Spleen (tissue), 11 donors: Measurements from ENCODE around the gene RAPGEF4. TPM values are rescaled to one million over a fixed set of nuclear protein-coding genes. Genes with fewer than 3 reads are reported as not detected.

Source experiments
- DNase-seq: peaks from one replicate; pipeline ENCODE4 v3.0.0-alpha.2; 2020
- H3K27ac ChIP-seq, 8 donors: fragments of 200-600 bp; sonication (generic) in 7 of 8; 1 replicate in 4 of 8; 2 replicates in 4 of 8; pipeline versions ENCODE4 v1.5.0 to v1.8.0; 2016 to 2021; ENCODE audit warnings: inconsistent platforms in 4 of 8, mild to moderate bottlenecking in 4 of 8, moderate library complexity in 1 of 8
- H3K27me3 ChIP-seq, 7 donors: fragments of 200-600 bp; sonication (generic) in 6 of 7; replicated peaks in 1 of 7; 1 replicate in 4 of 7; 2 replicates in 3 of 7; pipeline versions ENCODE4 v1.5.0 to v1.8.0; 2016 to 2021; ENCODE audit warnings: inconsistent platforms in 3 of 7, mild to moderate bottlenecking in 1 of 7
- H3K36me3 ChIP-seq, 6 donors: fragments of 200-600 bp; sonication (generic) in 5 of 6; 1 replicate in 4 of 6; 2 replicates in 2 of 6; pipeline versions ENCODE4 v1.5.0 to v1.8.0; 2016 to 2021; ENCODE audit warnings: inconsistent platforms in 2 of 6
- H3K4me1 ChIP-seq, 6 donors: fragments of 200-600 bp; sonication (generic) in 5 of 6; 1 replicate in 3 of 6; 2 replicates in 3 of 6; pipeline versions ENCODE4 v1.5.0 to v1.8.0; 2016 to 2021; ENCODE audit warnings: inconsistent platforms in 3 of 6
- H3K4me3 ChIP-seq, 8 donors: fragments of 200-600 bp; sonication (generic) in 7 of 8; 1 replicate in 4 of 8; 2 replicates in 4 of 8; pipeline versions ENCODE4 v1.5.0 to v1.8.0; 2016 to 2021; ENCODE audit warnings: inconsistent platforms in 4 of 8, mild to moderate bottlenecking in 4 of 8, moderate library complexity in 2 of 8
- H3K9me3 ChIP-seq, 8 donors: fragments of 200-600 bp; sonication (generic) in 7 of 8; 1 replicate in 4 of 8; 2 replicates in 4 of 8; pipeline versions ENCODE4 v1.5.0 to v1.8.0; 2016 to 2021; ENCODE audit warnings: inconsistent platforms in 4 of 8
- POLR2A ChIP-seq, 3 donors: fragments of 450-650 bp; IDR thresholded peaks; one replicate each; pipeline ENCODE4 v1.5.1; 2017; ENCODE audit warnings: antibody characterized with exemption in 3 of 3, mild to moderate bottlenecking in 1 of 3
- POLR2AphosphoS5 ChIP-seq, 3 donors: sonication (generic); formaldehyde crosslinking; IDR thresholded peaks; one replicate each; pipeline ENCODE4 v1.5.1; 2017; ENCODE audit warnings: antibody characterized with exemption in 3 of 3
- WGBS, 5 donors: extraction: QIAGEN DNeasy Blood & Tissue Kit in 3 of 5; methylation state at CpG; one replicate each; pipeline versions ENCODE4 v1.1.5 to v1.1.7; 2013 to 2018; 5-methylcytosine and 5-hydroxymethylcytosine counted together
- intact Hi-C: fragments of 100-400 bp; cut with DNase I; formaldehyde crosslinking; loops from one replicate; pipeline ENCODE4 v1.15.0; 2023; ENCODE audit warnings: low total_unique reads
- polyA plus RNA-seq, 3 donors: library from polyadenylated mRNA; stranded (reverse); fragments of 200-250 nt; gene quantifications; one replicate each; pipeline ENCODE4 v1.2.1, GENCODE V29; 2013
- total RNA-seq, 7 donors: library from RNA; depleted of rRNA in 3 of 7; stranded (reverse); fragments of >200 nt in 3 of 7; fragmentation: NEBNext Ultra II Directional in 4 of 7; extraction: Animal tissue kit (Norgen Biotek cat#: 25700) in 4 of 7; gene quantifications; one replicate each; pipeline versions ENCODE4 v1.1.0 to v1.2.1, GENCODE V29; 2016 to 2021
- TF ChIP-seq, protein P1 (sequence below), 11 experiments: fragments of 200-600 bp in 7 of 11; fragments of 450-650 bp in 4 of 11; sonication (generic) in 4 of 11; IDR thresholded peaks in 8 of 11; conservative IDR thresholded peaks in 3 of 11; 1 replicate in 7 of 11; 2 replicates in 4 of 11; pipeline versions ENCODE4 v1.4.0 to v1.8.0; 2016 to 2021; ENCODE audit warnings: antibody characterized with exemption in 11 of 11, inconsistent platforms in 4 of 11, mild to moderate bottlenecking in 1 of 11
- donor health status: healthy with polysubstance abuse.
- donor health status: DM: no; HTN: no; CAD: no; lungs with moderate emphysema.
- donor health status: DM: no; HTN: no; CAD: no.
- donor health status: Bipolar disorder and iron deficiency.
- donor health status: healthy.
- donor health status: DM: no; HTN: no; CAD: no.
- donor health status: DM: yes; HTN: yes; CAD: no.

RAPGEF4 gene
- total and polyA plus RNA-seq, 10 donors, result 0.52 to 11.0 (median 1.9) TPM

- intact Hi-C loops, result no loop called here
Observed at GRCh38 chr2:172723286-172723685, 12.4 kb upstream of the RAPGEF4 start.

DNA sequence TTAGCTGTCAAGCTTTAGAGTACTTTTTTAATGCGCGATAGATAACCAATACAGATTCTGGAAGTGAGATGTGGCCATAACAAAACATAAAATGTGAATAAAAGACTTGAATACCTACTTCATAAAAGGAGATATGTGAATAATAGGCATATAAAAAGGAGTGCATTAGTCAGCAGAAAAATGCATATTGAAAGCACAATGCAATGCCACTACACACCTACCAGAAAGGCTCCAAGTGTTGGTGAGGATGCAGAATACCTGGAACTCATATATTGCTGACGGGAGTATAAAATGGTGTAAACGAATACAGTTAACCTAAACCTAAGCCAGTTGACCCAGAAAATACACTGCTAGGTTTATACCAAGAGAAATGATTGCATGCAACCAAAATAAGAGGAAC lies 10.9 kb upstream of the RAPGEF4 start:
- H3K36me3 ChIP-seq, result no peaks in the 10 kb centered on the region
- H3K9me3 ChIP-seq, result peaks cover 0 to 2% (median 0%) of the 10 kb centered on the region in 8 donors
- H3K27me3 ChIP-seq, result peaks cover 0 to 5% (median 0%) of the 10 kb centered on the region in 7 donors
- intact Hi-C loops, result no loop called here
- 88 to 95% (median 93%) methylated on average over 4 of the region's 4 CpGs for WGBS, 5 donors
- H3K4me1 ChIP-seq, result no peaks in the 10 kb centered on the region
- no peak for DNase-seq
- no peak overlapping the region for H3K4me3 ChIP-seq
- no peak overlapping the region for H3K27ac ChIP-seq
- TF ChIP-seq POLR2AphosphoS5 (IDR thresholded peaks at IDR 0.05) (no peak), POLR2A (IDR thresholded peaks at IDR 0.05) (no peak)
- TF ChIP-seq, protein P1, sequence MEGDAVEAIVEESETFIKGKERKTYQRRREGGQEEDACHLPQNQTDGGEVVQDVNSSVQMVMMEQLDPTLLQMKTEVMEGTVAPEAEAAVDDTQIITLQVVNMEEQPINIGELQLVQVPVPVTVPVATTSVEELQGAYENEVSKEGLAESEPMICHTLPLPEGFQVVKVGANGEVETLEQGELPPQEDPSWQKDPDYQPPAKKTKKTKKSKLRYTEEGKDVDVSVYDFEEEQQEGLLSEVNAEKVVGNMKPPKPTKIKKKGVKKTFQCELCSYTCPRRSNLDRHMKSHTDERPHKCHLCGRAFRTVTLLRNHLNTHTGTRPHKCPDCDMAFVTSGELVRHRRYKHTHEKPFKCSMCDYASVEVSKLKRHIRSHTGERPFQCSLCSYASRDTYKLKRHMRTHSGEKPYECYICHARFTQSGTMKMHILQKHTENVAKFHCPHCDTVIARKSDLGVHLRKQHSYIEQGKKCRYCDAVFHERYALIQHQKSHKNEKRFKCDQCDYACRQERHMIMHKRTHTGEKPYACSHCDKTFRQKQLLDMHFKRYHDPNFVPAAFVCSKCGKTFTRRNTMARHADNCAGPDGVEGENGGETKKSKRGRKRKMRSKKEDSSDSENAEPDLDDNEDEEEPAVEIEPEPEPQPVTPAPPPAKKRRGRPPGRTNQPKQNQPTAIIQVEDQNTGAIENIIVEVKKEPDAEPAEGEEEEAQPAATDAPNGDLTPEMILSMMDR (IDR thresholded peaks at IDR 0.05 in 8 of 11, conservative IDR thresholded peaks at IDR 0.05 in 3 of 11), result no peak

More at GRCh38 chr2:172723286-172723685, 12.4 kb upstream of the RAPGEF4 start:
- Histone ChIP-seq H3K27ac (no peak overlapping the region), H3K36me3 (no peaks in the 10 kb centered on the region), H3K4me1 (no peaks in the 10 kb centered on the region), H3K4me3 (no peak overlapping the region), H3K27me3 (peaks cover 0 to 5% (median 0%) of the 10 kb centered on the region in 7 donors), H3K9me3 (peaks cover 0 to 5% (median 0%) of the 10 kb centered on the region in 8 donors)
- no peak for TF ChIP-seq POLR2A (IDR thresholded peaks at IDR 0.05)
- TF ChIP-seq, protein P1 (IDR thresholded peaks at IDR 0.05 in 8 of 11, conservative IDR thresholded peaks at IDR 0.05 in 3 of 11), result no peak
- TF ChIP-seq POLR2AphosphoS5 (IDR thresholded peaks at IDR 0.05), result no peak
- no peak for DNase-seq

DNA sequence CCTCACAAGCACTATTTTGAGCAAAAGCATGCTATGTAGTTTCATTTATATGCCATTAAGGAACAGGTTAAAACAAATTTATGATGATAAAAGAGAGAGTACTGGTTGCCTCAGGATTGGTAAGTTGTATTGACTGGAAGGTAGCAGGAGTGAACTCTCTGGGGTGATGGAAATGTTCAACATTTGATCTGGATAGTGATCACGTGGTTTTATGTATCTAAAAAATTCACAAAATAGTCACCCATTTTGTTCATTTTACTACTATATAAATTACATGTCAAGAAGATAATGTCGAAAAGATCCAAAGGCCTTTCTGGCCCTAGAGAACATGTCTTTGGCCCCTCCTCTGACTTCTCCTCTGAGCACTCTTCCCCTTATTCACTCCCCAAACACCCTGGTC lies 10.4 kb upstream of the RAPGEF4 start:
- Histone ChIP-seq H3K36me3 (no peaks in the 10 kb centered on the region), H3K27ac (no peak overlapping the region), H3K9me3 (peaks cover 0 to 1% (median 0%) of the 10 kb centered on the region in 8 donors), H3K4me3 (no peak overlapping the region), H3K4me1 (no peaks in the 10 kb centered on the region), H3K27me3 (peaks cover 0 to 5% (median 0%) of the 10 kb centered on the region in 7 donors)
- TF ChIP-seq, protein P1 (IDR thresholded peaks at IDR 0.05 in 8 of 11, conservative IDR thresholded peaks at IDR 0.05 in 3 of 11), result no peak
- no peak for TF ChIP-seq POLR2A (IDR thresholded peaks at IDR 0.05)
- no peak for TF ChIP-seq POLR2AphosphoS5 (IDR thresholded peaks at IDR 0.05)
- no peak for DNase-seq
- WGBS, 5 donors, result 84 to 95% (median 90%) methylated on average over 2 of the region's 2 CpGs
- intact Hi-C loops, result no loop called here

DNA sequence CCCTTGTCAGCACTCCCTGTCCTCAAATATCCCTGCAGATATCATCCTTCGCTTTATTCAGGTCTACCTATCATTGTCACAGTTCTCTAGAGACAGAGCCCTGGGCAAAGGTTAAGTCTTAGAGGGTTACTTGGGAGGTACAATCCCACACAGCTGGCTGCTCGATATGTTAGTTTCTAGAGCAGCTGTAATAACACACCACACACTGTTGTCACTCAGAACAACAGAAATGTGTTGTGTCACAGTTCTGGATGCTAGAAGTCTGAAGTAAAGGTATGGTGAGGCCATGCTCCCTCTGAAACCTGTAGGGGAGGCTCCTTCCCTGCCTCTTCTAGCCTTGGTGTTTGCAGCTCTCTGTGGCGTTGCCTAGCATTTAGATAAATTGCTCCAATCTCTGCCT lies 9.9 kb upstream of the RAPGEF4 start:
- no peak for DNase-seq
- Histone ChIP-seq H3K36me3 (no peaks in the 10 kb centered on the region), H3K4me1 (no peaks in the 10 kb centered on the region), H3K27me3 (peaks cover 0 to 5% (median 0%) of the 10 kb centered on the region in 7 donors), H3K9me3 (no peaks in the 10 kb centered on the region), H3K27ac (no peak overlapping the region), H3K4me3 (no peak overlapping the region)
- intact Hi-C loops, result no loop called here
- WGBS, 5 donors, result 74 to 92% (median 89%) methylated on average over 3 of the region's 3 CpGs
- TF ChIP-seq, protein P1 (IDR thresholded peaks at IDR 0.05 in 8 of 11, conservative IDR thresholded peaks at IDR 0.05 in 3 of 11), result no peak
- TF ChIP-seq POLR2A (IDR thresholded peaks at IDR 0.05), result no peak
- no peak for TF ChIP-seq POLR2AphosphoS5 (IDR thresholded peaks at IDR 0.05)
